A549 (cell line): ENCODE data around the gene NTN4.

ENCODE experiments used
- BHLHE40 ChIP-seq: IDR thresholded peaks from 2 replicates; pipeline ENCODE4 v1.6.1; 2012; ENCODE audit warnings: low read depth, low read length, inconsistent platforms
- EP300 ChIP-seq, 2 experiments: fragments of >200 bp; sonication (Bioruptor Twin); formaldehyde crosslinking; IDR thresholded peaks; 2 replicates in 1 of 2; 3 replicates in 1 of 2; pipeline ENCODE4 v1.6.1; 2016 to 2017
- HOXA7 ChIP-seq: fragments of 250-450 bp; sonication (Bioruptor Pico); IDR thresholded peaks from 2 replicates; pipeline ENCODE4 v1.5.0; 2020; ENCODE audit warnings: mild to moderate bottlenecking, moderate library complexity
- JUN ChIP-seq, 2 experiments: fragments of >200 bp; sonication (Bioruptor Twin); formaldehyde crosslinking; IDR thresholded peaks; 2 replicates in 1 of 2; 3 replicates in 1 of 2; pipeline ENCODE4 v1.6.1; 2016 to 2017
- NR3C1 ChIP-seq: fragments of >200 bp; sonication (Bioruptor Twin); formaldehyde crosslinking; IDR thresholded peaks from 3 replicates; pipeline ENCODE4 v1.6.1; 2017
- PHF8 ChIP-seq: fragments of 200-600 bp; sonication (generic); IDR thresholded peaks from 2 replicates; pipeline ENCODE4 v1.6.1; 2016; ENCODE audit warnings: low read depth, mild to moderate bottlenecking, antibody characterized with exemption, moderate library complexity, borderline replicate concordance
- POLR2A ChIP-seq: IDR thresholded peaks from 2 replicates; pipeline ENCODE4 v1.6.1; 2012; ENCODE audit warnings: mild to moderate bottlenecking, low read length
- POLR2AphosphoS2 ChIP-seq: conservative IDR thresholded peaks from 2 replicates; pipeline ENCODE4 v1.6.1; 2012; ENCODE audit warnings: low read length, improper control_type of control experiment, inconsistent platforms
- RAD21 ChIP-seq, 2 experiments: fragments of >200 bp in 1 of 2; sonication (Bioruptor Twin) in 1 of 2; formaldehyde crosslinking in 1 of 2; IDR thresholded peaks in 1 of 2; conservative IDR thresholded peaks in 1 of 2; 2 replicates in 1 of 2; 3 replicates in 1 of 2; pipeline ENCODE4 v1.6.1; 2012 to 2018; ENCODE audit warnings: inconsistent platforms in 1 of 2
- SREBF2 ChIP-seq: fragments of 450-650 bp; IDR thresholded peaks from 2 replicates; pipeline ENCODE4 v1.6.1; 2014; ENCODE audit warnings: mild to moderate bottlenecking, moderate library complexity
- TF ChIP-seq, protein P1 (sequence below): fragments of >200 bp; sonication (Bioruptor Twin); formaldehyde crosslinking; IDR thresholded peaks from 3 replicates; pipeline ENCODE4 v1.5.1; 2016
- TF ChIP-seq, protein P2 (sequence below): fragments of 200-600 bp; sonication (generic); IDR thresholded peaks from 2 replicates; pipeline ENCODE4 v1.6.1; 2016; ENCODE audit warnings: antibody characterized with exemption, mild to moderate bottlenecking, moderate library complexity
- TF ChIP-seq, protein P3 (sequence below): fragments of 150-350 bp; IDR thresholded peaks from 2 replicates; pipeline ENCODE4 v1.6.1; 2014; ENCODE audit warnings: low read depth, mild to moderate bottlenecking, low read length
- TF ChIP-seq, protein P4 (sequence below): IDR thresholded peaks from 2 replicates; pipeline ENCODE4 v1.6.1; 2012

DNA sequence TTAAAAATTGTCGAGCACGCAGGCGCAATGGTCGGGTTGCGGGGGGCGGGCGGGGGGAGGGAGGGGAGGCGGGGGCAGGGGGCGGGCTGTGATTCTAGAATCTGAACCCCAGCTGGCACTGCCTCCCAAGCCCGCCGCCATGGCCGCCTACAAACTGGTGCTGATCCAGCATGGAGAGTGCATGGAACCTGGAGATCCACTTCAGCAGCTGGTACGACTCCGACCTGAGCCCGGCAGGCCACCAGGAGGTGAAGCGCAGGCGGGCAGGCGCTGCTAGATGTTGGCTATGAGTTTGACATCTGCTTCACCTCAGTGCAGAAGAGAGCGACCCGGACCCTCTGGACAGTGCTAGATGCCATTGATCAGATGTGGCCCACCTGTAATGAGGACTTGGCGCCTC is 118.4 kb downstream of the NTN4 start:
- no peak for TF ChIP-seq POLR2A
- TF ChIP-seq, protein P1, sequence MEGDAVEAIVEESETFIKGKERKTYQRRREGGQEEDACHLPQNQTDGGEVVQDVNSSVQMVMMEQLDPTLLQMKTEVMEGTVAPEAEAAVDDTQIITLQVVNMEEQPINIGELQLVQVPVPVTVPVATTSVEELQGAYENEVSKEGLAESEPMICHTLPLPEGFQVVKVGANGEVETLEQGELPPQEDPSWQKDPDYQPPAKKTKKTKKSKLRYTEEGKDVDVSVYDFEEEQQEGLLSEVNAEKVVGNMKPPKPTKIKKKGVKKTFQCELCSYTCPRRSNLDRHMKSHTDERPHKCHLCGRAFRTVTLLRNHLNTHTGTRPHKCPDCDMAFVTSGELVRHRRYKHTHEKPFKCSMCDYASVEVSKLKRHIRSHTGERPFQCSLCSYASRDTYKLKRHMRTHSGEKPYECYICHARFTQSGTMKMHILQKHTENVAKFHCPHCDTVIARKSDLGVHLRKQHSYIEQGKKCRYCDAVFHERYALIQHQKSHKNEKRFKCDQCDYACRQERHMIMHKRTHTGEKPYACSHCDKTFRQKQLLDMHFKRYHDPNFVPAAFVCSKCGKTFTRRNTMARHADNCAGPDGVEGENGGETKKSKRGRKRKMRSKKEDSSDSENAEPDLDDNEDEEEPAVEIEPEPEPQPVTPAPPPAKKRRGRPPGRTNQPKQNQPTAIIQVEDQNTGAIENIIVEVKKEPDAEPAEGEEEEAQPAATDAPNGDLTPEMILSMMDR, result no peak
- TF ChIP-seq POLR2AphosphoS2, result no peak
- TF ChIP-seq, protein P2, sequence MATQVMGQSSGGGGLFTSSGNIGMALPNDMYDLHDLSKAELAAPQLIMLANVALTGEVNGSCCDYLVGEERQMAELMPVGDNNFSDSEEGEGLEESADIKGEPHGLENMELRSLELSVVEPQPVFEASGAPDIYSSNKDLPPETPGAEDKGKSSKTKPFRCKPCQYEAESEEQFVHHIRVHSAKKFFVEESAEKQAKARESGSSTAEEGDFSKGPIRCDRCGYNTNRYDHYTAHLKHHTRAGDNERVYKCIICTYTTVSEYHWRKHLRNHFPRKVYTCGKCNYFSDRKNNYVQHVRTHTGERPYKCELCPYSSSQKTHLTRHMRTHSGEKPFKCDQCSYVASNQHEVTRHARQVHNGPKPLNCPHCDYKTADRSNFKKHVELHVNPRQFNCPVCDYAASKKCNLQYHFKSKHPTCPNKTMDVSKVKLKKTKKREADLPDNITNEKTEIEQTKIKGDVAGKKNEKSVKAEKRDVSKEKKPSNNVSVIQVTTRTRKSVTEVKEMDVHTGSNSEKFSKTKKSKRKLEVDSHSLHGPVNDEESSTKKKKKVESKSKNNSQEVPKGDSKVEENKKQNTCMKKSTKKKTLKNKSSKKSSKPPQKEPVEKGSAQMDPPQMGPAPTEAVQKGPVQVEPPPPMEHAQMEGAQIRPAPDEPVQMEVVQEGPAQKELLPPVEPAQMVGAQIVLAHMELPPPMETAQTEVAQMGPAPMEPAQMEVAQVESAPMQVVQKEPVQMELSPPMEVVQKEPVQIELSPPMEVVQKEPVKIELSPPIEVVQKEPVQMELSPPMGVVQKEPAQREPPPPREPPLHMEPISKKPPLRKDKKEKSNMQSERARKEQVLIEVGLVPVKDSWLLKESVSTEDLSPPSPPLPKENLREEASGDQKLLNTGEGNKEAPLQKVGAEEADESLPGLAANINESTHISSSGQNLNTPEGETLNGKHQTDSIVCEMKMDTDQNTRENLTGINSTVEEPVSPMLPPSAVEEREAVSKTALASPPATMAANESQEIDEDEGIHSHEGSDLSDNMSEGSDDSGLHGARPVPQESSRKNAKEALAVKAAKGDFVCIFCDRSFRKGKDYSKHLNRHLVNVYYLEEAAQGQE, result no peak
- TF ChIP-seq SREBF2, result no peak
- TF ChIP-seq NR3C1, result no peak
- TF ChIP-seq PHF8, result no peak
- no peak for TF ChIP-seq JUN (IDR thresholded peaks at IDR 0.05)
- no peak for TF ChIP-seq EP300 (IDR thresholded peaks at IDR 0.05)
- TF ChIP-seq, protein P3, sequence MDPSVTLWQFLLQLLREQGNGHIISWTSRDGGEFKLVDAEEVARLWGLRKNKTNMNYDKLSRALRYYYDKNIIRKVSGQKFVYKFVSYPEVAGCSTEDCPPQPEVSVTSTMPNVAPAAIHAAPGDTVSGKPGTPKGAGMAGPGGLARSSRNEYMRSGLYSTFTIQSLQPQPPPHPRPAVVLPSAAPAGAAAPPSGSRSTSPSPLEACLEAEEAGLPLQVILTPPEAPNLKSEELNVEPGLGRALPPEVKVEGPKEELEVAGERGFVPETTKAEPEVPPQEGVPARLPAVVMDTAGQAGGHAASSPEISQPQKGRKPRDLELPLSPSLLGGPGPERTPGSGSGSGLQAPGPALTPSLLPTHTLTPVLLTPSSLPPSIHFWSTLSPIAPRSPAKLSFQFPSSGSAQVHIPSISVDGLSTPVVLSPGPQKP, result no peak
- TF ChIP-seq, protein P4, sequence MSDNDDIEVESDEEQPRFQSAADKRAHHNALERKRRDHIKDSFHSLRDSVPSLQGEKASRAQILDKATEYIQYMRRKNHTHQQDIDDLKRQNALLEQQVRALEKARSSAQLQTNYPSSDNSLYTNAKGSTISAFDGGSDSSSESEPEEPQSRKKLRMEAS, result no peak
- no peak for TF ChIP-seq HOXA7 (CRISPR knock-in tag)
- TF ChIP-seq RAD21 (conservative IDR thresholded peaks at IDR 0.05 in 1 of 2, IDR thresholded peaks at IDR 0.05 in 1 of 2), result no peak
- TF ChIP-seq BHLHE40, result no peak
